Tibial nerve (tissue), 4 donors: ENCODE measurements around the gene TNFRSF12A.

Experiments used
- EP300 ChIP-seq, 2 donors: sonication (generic); formaldehyde crosslinking; IDR thresholded peaks; one replicate each; pipeline ENCODE4 v1.6.1; 2017; ENCODE audit warnings: antibody characterized with exemption in 2 of 2, mild to moderate bottlenecking in 1 of 2
- POLR2A ChIP-seq, 2 donors: fragments of 450-650 bp; IDR thresholded peaks; one replicate each; pipeline ENCODE4 v1.6.1; 2017; ENCODE audit warnings: antibody characterized with exemption in 2 of 2, mild to moderate bottlenecking in 2 of 2, moderate library complexity in 2 of 2
- TF ChIP-seq, protein P1 (sequence below), 5 experiments: fragments of 200-600 bp in 3 of 5; fragments of 450-650 bp in 2 of 5; sonication (generic) in 3 of 5; IDR thresholded peaks; one replicate each; pipeline ENCODE4 v1.5.1; 2016 to 2019; ENCODE audit warnings: antibody characterized with exemption in 5 of 5, mild to moderate bottlenecking in 3 of 5, moderate library complexity in 2 of 5

GRCh38 chr16:3010510-3010909 is 9.7 kb upstream of the TNFRSF12A start:
- TF ChIP-seq, protein P1, sequence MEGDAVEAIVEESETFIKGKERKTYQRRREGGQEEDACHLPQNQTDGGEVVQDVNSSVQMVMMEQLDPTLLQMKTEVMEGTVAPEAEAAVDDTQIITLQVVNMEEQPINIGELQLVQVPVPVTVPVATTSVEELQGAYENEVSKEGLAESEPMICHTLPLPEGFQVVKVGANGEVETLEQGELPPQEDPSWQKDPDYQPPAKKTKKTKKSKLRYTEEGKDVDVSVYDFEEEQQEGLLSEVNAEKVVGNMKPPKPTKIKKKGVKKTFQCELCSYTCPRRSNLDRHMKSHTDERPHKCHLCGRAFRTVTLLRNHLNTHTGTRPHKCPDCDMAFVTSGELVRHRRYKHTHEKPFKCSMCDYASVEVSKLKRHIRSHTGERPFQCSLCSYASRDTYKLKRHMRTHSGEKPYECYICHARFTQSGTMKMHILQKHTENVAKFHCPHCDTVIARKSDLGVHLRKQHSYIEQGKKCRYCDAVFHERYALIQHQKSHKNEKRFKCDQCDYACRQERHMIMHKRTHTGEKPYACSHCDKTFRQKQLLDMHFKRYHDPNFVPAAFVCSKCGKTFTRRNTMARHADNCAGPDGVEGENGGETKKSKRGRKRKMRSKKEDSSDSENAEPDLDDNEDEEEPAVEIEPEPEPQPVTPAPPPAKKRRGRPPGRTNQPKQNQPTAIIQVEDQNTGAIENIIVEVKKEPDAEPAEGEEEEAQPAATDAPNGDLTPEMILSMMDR (IDR thresholded peaks at IDR 0.05): no peak
- no peak for TF ChIP-seq POLR2A (IDR thresholded peaks at IDR 0.05)
- no peak for TF ChIP-seq EP300 (IDR thresholded peaks at IDR 0.05)
